HFFc6 (cell line): ENCODE data around the gene RNU11. TPM values are rescaled to one million over a fixed set of nuclear protein-coding genes. Genes with fewer than 3 reads are reported as not detected.
"Not testable (repeated sequence)": the region's sequence is repeated elsewhere in the genome, so short reads cannot be mapped to it uniquely, and the experiment has no call there.

Source experiments
- DNase-seq: peaks from one replicate; pipeline ENCODE4 v3.0.0-alpha.2; 2018
- H3K27ac Mint-ChIP-seq: 2 replicates; pipeline ENCODE4 v1.8.0; 2020; ENCODE audit warnings: mild to moderate bottlenecking, mixed read lengths
- H3K27me3 Mint-ChIP-seq: 2 replicates; pipeline ENCODE4 v1.8.0; 2021; ENCODE audit warnings: mild to moderate bottlenecking, moderate library complexity, mixed read lengths; ENCODE audit not compliant: insufficient read depth
- H3K36me3 Mint-ChIP-seq: 2 replicates; pipeline ENCODE4 v1.8.0; 2021; ENCODE audit warnings: low read depth, mixed read lengths
- H3K4me1 Mint-ChIP-seq: 2 replicates; pipeline ENCODE4 v1.8.0; 2020; ENCODE audit warnings: low read depth, mixed read lengths
- H3K4me3 Mint-ChIP-seq: 2 replicates; pipeline ENCODE4 v1.8.0; 2020; ENCODE audit warnings: mild to moderate bottlenecking, moderate library complexity, mixed read lengths
- H3K9me3 Mint-ChIP-seq: 2 replicates; pipeline ENCODE4 v1.8.0; 2020; ENCODE audit warnings: mild to moderate bottlenecking, mixed read lengths
- total RNA-seq, 6 experiments: library from RNA; stranded (reverse); fragmentation: NEBNext Ultra II Directional; extraction: Animal tissue kit (Norgen Biotek cat#: 25700); gene quantifications; 2 replicates in 1 of 6; 3 replicates in 5 of 6; pipeline ENCODE4 v1.2.3, GENCODE V29; 2021
- TF ChIP-seq, protein P1 (sequence below): fragments of 200-600 bp; sonication (generic); IDR thresholded peaks from 2 replicates; pipeline ENCODE4 v1.5.0; 2021; ENCODE audit warnings: antibody characterized with exemption, mild to moderate bottlenecking

RNU11 gene
- total RNA-seq, 6 experiments from 2014 or later = not detected

DNA sequence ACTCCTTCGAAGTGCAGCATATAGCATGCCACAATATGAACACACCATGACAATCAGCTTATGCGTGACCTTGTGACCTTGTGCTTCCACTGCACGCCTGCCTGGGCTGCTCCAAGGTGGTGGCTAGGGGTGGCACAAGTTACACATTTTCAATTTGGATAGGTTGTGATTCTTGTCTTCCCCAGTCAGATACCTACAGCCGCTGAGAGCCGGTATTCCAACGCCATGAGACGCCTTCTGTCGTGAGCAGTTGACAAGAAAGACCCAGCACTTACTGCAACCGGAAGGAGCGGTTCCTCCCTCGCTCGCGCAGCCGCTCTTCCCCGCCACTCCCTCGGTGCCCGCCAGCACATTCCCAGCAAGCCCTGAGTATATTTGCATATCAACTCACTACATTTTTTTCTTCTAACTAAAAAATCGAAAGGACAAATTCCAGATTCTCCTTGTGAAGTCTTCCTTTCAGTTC, 359 bp upstream of the RNU11 start:
- peak overlapping the region; percentile 99 for H3K27ac Mint-ChIP-seq
- peaks cover 6% of the 10 kb centered on the region for H3K27me3 Mint-ChIP-seq
- H3K4me1 Mint-ChIP-seq = peaks cover 32% of the 10 kb centered on the region
- no peaks in the 10 kb centered on the region for H3K36me3 Mint-ChIP-seq
- peak overlapping the region; percentile 90 for H3K4me3 Mint-ChIP-seq
- peak; percentile 93 for DNase-seq
- no peaks in the 10 kb centered on the region for H3K9me3 Mint-ChIP-seq
- TF ChIP-seq, protein P1, sequence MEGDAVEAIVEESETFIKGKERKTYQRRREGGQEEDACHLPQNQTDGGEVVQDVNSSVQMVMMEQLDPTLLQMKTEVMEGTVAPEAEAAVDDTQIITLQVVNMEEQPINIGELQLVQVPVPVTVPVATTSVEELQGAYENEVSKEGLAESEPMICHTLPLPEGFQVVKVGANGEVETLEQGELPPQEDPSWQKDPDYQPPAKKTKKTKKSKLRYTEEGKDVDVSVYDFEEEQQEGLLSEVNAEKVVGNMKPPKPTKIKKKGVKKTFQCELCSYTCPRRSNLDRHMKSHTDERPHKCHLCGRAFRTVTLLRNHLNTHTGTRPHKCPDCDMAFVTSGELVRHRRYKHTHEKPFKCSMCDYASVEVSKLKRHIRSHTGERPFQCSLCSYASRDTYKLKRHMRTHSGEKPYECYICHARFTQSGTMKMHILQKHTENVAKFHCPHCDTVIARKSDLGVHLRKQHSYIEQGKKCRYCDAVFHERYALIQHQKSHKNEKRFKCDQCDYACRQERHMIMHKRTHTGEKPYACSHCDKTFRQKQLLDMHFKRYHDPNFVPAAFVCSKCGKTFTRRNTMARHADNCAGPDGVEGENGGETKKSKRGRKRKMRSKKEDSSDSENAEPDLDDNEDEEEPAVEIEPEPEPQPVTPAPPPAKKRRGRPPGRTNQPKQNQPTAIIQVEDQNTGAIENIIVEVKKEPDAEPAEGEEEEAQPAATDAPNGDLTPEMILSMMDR = no peak

DNA sequence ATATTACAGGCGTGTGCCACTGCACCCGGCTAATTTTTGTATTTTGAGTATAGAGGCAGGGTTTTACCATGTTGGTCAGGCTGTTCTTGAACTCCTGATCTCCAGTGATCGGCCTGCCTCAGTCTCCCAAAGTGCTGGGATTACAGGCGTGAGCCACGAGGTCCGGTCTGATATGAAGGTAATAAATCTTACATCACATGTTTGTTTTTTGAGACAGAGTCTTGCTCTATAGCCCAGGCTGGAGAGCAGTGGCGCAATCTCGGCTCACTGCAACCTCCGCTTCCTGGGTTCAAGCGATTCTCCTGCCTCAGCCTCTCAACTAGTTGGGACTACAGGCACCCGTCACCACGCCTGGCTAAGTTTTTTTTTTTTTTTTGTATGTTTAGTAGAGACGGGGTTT, 4.7 kb downstream of the RNU11 start:
- not testable (repeated sequence) for H3K4me3 Mint-ChIP-seq, DNase-seq, H3K27ac Mint-ChIP-seq, H3K36me3 Mint-ChIP-seq, H3K4me1 Mint-ChIP-seq, H3K27me3 Mint-ChIP-seq, H3K9me3 Mint-ChIP-seq

DNA sequence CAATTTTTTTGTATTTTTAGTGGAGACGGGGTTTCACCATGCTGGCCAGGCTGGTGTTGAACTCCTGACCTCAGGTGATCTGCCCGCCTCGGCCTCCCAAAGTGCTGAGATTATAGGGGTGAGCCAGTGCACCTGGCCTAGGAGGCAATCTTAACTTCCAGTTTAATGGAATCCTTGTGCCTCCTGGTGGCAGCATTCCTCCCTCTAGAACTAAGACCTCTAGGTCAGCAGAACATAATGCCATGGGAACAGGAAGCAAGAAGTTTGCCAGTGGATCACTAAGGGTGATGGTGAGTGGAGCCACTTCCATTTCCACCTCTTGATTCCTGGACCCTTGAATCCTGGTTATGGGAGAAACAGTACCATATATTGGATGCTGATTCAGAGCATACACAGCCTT, 5.5 kb downstream of the RNU11 start:
- DNase-seq = peak; percentile 39
- H3K27me3 Mint-ChIP-seq, H3K36me3 Mint-ChIP-seq, H3K4me3 Mint-ChIP-seq, H3K9me3 Mint-ChIP-seq, H3K27ac Mint-ChIP-seq, H3K4me1 Mint-ChIP-seq: not testable (repeated sequence)
- TF ChIP-seq, protein P1 = peak; percentile 62

DNA sequence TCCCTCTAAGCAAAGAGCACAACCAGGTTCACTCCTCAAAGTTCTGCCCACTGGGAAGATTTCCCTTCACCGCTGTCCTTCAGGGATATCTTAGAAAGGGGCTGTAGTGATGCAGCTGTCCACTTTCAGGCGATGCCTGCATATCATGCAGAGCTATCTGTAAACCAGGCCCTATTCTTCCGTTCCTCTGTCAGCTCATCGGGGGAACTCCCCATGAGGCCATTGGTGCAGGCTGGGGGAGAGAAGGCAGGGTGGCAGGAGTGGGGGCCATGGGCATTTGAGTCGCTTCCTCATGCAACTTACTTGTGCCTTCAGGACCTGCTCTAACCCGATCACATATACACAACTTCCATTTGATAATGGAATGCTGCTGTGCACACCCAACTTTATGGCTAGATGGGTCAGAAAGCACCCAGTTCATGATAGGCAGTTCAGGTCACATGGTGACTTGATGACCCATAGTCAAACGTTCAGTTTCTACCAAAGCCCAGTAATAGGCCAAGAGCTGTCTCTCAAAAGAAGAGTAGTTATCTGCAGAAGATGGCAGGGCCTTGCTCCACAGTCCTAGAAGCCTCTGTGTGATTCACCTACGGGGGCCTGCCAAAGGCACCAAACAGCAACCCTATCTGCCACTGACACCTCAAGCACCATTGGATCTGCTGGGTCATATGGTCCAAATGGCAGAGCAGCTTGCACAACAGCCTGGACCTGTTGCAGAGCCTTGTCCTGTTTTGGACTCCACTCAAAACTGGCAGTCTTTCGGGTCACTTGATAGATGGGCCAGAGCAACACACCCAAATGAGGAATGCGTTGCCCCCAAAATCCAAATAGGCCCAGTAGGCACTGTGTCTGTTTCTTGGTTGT, 7.3 kb downstream of the RNU11 start:
- not testable (repeated sequence) for H3K4me3 Mint-ChIP-seq, DNase-seq, H3K4me1 Mint-ChIP-seq, H3K36me3 Mint-ChIP-seq, H3K27ac Mint-ChIP-seq, H3K9me3 Mint-ChIP-seq, H3K27me3 Mint-ChIP-seq

DNA sequence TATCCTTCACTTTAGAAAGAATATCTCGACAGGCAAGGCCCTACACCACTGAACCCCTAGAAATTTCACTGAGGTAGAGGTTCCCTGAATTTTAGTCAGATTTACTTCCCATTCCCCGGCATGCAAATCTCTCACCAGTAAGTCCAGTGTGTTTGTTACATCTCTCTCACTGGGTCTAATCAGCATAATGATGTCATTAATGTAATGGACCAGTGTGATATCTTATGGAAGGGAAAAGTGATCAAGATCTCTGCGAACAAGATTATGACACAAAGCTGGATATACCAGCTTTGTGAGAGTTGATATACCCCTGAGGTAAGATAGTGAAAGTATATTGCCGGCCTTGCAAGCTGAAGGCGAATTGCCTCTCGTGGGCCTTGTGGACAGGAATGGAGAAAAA, 7.9 kb downstream of the RNU11 start:
- no peak overlapping the region for H3K27ac Mint-ChIP-seq
- H3K9me3 Mint-ChIP-seq = no peaks in the 10 kb centered on the region
- TF ChIP-seq, protein P1 = no peak
- DNase-seq = no peak
- no peak overlapping the region for H3K4me3 Mint-ChIP-seq
- H3K4me1 Mint-ChIP-seq = no peaks in the 10 kb centered on the region
- H3K27me3 Mint-ChIP-seq = no peaks in the 10 kb centered on the region; the same call in 1 of the 2 replicates
- no peaks in the 10 kb centered on the region for H3K36me3 Mint-ChIP-seq

DNA sequence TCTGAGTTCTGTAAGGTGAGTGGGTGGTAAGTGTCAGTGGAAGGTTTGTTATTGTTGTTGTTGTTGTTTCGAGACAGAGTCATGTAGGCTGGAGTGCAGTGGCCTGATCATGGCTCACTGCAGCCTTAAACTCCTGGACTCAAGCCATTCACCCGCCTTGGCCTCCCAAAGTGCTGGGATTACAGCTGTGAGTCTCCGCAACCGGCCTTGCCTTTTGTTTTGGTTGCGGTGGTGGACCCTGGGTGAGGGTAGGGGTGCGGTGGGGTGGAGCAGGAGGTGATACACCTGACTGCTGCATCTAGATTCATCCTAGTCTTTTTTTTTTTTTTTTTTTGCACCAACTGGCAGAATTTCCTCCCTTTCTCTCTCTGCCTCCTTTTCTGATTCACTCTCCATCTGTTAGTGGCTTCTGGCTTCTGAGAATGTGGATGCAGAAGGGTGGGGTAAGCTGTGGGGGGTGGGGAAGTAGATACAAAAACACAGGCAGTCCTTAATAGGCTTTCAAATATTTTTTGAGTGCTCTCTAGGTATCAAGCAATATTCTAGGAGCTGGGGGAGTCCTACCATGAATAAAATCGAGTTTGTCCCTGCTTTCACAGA, 15.6 kb downstream of the RNU11 start:
- H3K9me3 Mint-ChIP-seq = no peaks in the 10 kb centered on the region
- no peak overlapping the region for H3K27ac Mint-ChIP-seq
- DNase-seq = no peak
- H3K4me1 Mint-ChIP-seq = peaks cover 16% of the 10 kb centered on the region
- TF ChIP-seq, protein P1 = no peak
- H3K4me3 Mint-ChIP-seq = no peak overlapping the region
- no peaks in the 10 kb centered on the region for H3K36me3 Mint-ChIP-seq
- no peaks in the 10 kb centered on the region; the same call in 1 of the 2 replicates for H3K27me3 Mint-ChIP-seq
